ENCODE data around the gene ACAP1. TPM values are rescaled to one million over a fixed set of nuclear protein-coding genes. Genes with fewer than 3 reads are reported as not detected.

The ACAP1 gene
- total RNA-seq, 1 donor from 2014 or later, result 3.2 TPM

Other genes starting within 250 kb of the ACAP1 start
- 0.82 and 1.3 TPM in 2 replicates for gene ASGR2, start 221.7 kb upstream of the ACAP1 start, total RNA-seq (ENCODE audit: low replicate concordance)
- gene ASGR1, start 157.2 kb upstream of the ACAP1 start, total RNA-seq (ENCODE audit: low replicate concordance), result 7.5 and 9.7 TPM in 2 replicates
- gene DLG4, start 116.7 kb upstream of the ACAP1 start, total RNA-seq (ENCODE audit: low replicate concordance), result 7.8 and 46.1 TPM in 2 replicates
- gene ACADVL, start 116.6 kb upstream of the ACAP1 start, total RNA-seq (ENCODE audit: low replicate concordance), result 573 and 617 TPM in 2 replicates
- gene DVL2, start 102.0 kb upstream of the ACAP1 start, total RNA-seq (ENCODE audit: low replicate concordance), result 62.8 and 93.9 TPM in 2 replicates
- gene PHF23, start 97.1 kb upstream of the ACAP1 start, total RNA-seq (ENCODE audit: low replicate concordance), result 42.8 and 61.1 TPM in 2 replicates
- gene GABARAP, start 94.1 kb upstream of the ACAP1 start, total RNA-seq (ENCODE audit: low replicate concordance), result 478 and 570 TPM in 2 replicates
- gene CTDNEP1, start 84.8 kb upstream of the ACAP1 start, total RNA-seq (ENCODE audit: low replicate concordance), result 138 and 154 TPM in 2 replicates
- gene ELP5, start 84.3 kb upstream of the ACAP1 start, total RNA-seq (ENCODE audit: low replicate concordance), result 43.1 and 55.7 TPM in 2 replicates
- 118 and 284 TPM in 2 replicates for gene CLDN7, start 74.1 kb upstream of the ACAP1 start, total RNA-seq (ENCODE audit: low replicate concordance)
- gene SLC2A4, start 54.8 kb upstream of the ACAP1 start, total RNA-seq (ENCODE audit: low replicate concordance), result 1.2 and 4.0 TPM in 2 replicates
- gene YBX2, start 41.9 kb upstream of the ACAP1 start, total RNA-seq (ENCODE audit: low replicate concordance), result 4.5 and 7.0 TPM in 2 replicates
- 454 and 510 TPM in 2 replicates for gene EIF5A, start 28.9 kb upstream of the ACAP1 start, total RNA-seq (ENCODE audit: low replicate concordance)
- gene GPS2, start 21.2 kb upstream of the ACAP1 start, total RNA-seq (ENCODE audit: low replicate concordance), result 75.0 and 75.4 TPM in 2 replicates
- 49.9 and 61.5 TPM in 2 replicates for gene NEURL4, start 7.2 kb upstream of the ACAP1 start, total RNA-seq (ENCODE audit: low replicate concordance)
- gene KCTD11, start 15.6 kb downstream of the ACAP1 start, total RNA-seq (ENCODE audit: low replicate concordance), result 9.5 and 15.5 TPM in 2 replicates
- gene TMEM95, start 18.6 kb downstream of the ACAP1 start, total RNA-seq (ENCODE audit: low replicate concordance), result not detected in 2 replicates
- gene TNK1, start 44.6 kb downstream of the ACAP1 start, total RNA-seq (ENCODE audit: low replicate concordance), result 6.6 and 11.5 TPM in 2 replicates
- gene PLSCR3, start 58.0 kb downstream of the ACAP1 start, total RNA-seq (ENCODE audit: low replicate concordance), result 39.8 and 55.8 TPM in 2 replicates
- gene TMEM256, start 67.6 kb downstream of the ACAP1 start, total RNA-seq (ENCODE audit: low replicate concordance), result 89.8 and 90.3 TPM in 2 replicates
- gene NLGN2, start 71.3 kb downstream of the ACAP1 start, total RNA-seq (ENCODE audit: low replicate concordance), result 15.0 and 68.4 TPM in 2 replicates
- gene SPEM1, start 83.8 kb downstream of the ACAP1 start, total RNA-seq (ENCODE audit: low replicate concordance), result 0.31 TPM in 1 of 2 replicates, not detected in the other
- not detected in 2 replicates for gene SPEM2, start 89.1 kb downstream of the ACAP1 start, total RNA-seq (ENCODE audit: low replicate concordance)
- not detected in 2 replicates for gene SPEM3, start 92.3 kb downstream of the ACAP1 start, total RNA-seq (ENCODE audit: low replicate concordance)
- 6.4 and 15.9 TPM in 2 replicates for gene TMEM102, start 98.9 kb downstream of the ACAP1 start, total RNA-seq (ENCODE audit: low replicate concordance)
- gene FGF11, start 103.0 kb downstream of the ACAP1 start, total RNA-seq (ENCODE audit: low replicate concordance), result 21.8 and 76.0 TPM in 2 replicates
- 16.4 and 51.1 TPM in 2 replicates for gene CHRNB1, start 108.5 kb downstream of the ACAP1 start, total RNA-seq (ENCODE audit: low replicate concordance)
- gene ZBTB4, start 143.1 kb downstream of the ACAP1 start, total RNA-seq (ENCODE audit: low replicate concordance), result 34.5 and 76.6 TPM in 2 replicates
- gene SLC35G6, start 144.9 kb downstream of the ACAP1 start, total RNA-seq (ENCODE audit: low replicate concordance), result not detected in 2 replicates
- 175 and 244 TPM in 2 replicates for gene POLR2A, start 147.8 kb downstream of the ACAP1 start, total RNA-seq (ENCODE audit: low replicate concordance)
- gene TNFSF12, start 212.5 kb downstream of the ACAP1 start, total RNA-seq (ENCODE audit: low replicate concordance), result 4.3 and 11.3 TPM in 2 replicates
- gene TNFSF13, start 222.2 kb downstream of the ACAP1 start, total RNA-seq (ENCODE audit: low replicate concordance), result 2.4 and 3.5 TPM in 2 replicates
- 50.2 and 52.7 TPM in 2 replicates for gene SENP3, start 225.4 kb downstream of the ACAP1 start, total RNA-seq (ENCODE audit: low replicate concordance)
- 5.0 and 5.8 TPM in 2 replicates for gene CD68, start 243.1 kb downstream of the ACAP1 start, total RNA-seq (ENCODE audit: low replicate concordance)
- 61.8 and 67.6 TPM in 2 replicates for gene MPDU1, start 247.3 kb downstream of the ACAP1 start, total RNA-seq (ENCODE audit: low replicate concordance)

Measured in type B pancreatic cell (in vitro differentiated cells).